Sigmoid colon (tissue), 4 donors: ENCODE data around the gene DSCAML1.

Experiments
- CTCF ChIP-seq, 4 experiments: fragments of 450-650 bp in 3 of 4; fragments of 200-600 bp in 1 of 4; IDR thresholded peaks; one replicate each; pipeline ENCODE4 v1.5.1; 2016 to 2019; ENCODE audit warnings: antibody characterized with exemption in 4 of 4, mild to moderate bottlenecking in 3 of 4, moderate library complexity in 2 of 4
- EP300 ChIP-seq, 4 donors: sonication (generic); formaldehyde crosslinking; IDR thresholded peaks; one replicate each; pipeline ENCODE4 v1.6.1; 2017; ENCODE audit warnings: antibody characterized with exemption in 4 of 4
- POLR2A ChIP-seq, 2 donors: fragments of 450-650 bp; IDR thresholded peaks; one replicate each; pipeline ENCODE4 v1.6.1; 2016; ENCODE audit warnings: antibody characterized with exemption in 2 of 2, mild to moderate bottlenecking in 2 of 2, moderate library complexity in 2 of 2
- POLR2AphosphoS5 ChIP-seq, 4 donors: sonication (generic); formaldehyde crosslinking; IDR thresholded peaks; one replicate each; pipeline ENCODE4 v1.6.1; 2017; ENCODE audit warnings: antibody characterized with exemption in 4 of 4

- TF ChIP-seq CTCF (IDR thresholded peaks at IDR 0.05) (no peak), EP300 (IDR thresholded peaks at IDR 0.05) (no peak), POLR2AphosphoS5 (IDR thresholded peaks at IDR 0.05) (no peak), POLR2A (IDR thresholded peaks at IDR 0.05) (no peak)
These were observed 211.4 kb downstream of the DSCAML1 start for GRCh38 chr11:117585631-117586030.
